Measurements from ENCODE around the gene CHD9NB.

Gene CHD9NB

DNA sequence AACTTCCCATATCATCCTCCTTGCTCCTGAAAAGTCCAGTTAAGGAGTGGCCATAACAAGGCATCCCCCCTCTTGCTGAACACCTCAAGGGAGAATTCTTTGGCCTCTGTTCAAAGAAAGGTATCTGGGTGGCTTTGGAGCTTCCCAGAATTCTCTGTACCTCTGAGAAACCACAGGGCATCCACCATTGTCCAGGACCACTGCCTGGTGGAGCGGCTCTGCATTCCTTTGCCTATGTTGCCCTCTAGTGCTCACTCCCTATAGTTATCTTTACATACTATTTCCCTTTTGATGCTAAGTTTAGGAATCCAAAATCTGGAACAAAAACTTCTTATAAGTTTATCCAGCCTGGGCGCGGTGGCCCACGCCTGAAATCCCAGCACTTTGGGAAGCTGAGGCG lies 30.3 kb downstream of the CHD9NB start:
- no peak for DNase-seq

DNA sequence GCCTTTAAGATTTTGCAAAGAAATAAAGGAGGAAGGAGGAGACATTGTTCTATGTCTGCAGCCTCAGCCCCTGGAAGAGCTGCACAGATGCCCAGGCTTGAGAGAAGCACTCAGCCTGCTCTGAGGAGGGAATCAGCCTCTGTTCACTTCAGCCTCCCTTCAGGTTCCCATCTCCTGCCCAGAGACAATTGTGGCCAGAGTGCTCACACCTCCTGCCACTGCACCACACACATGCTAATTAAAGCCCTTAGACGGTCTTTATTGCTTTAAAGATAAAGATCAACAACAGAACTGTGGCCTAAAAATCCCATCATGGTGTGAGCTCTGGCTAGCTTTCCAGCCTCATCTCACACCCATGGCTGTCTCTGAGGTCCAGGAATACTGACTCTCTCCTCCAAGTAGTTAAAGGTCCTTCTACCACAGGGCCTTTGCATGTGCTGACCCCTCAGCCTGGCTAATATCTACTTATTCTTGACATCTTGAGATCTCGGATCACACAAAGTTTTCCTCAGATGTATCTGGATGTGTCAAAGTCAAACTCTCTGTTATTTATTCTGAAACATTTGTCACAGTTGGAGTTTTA lies 33.8 kb downstream of the CHD9NB start:
- no peak for DNase-seq

GRCh38 chr16:53014287-53014686 lies 38.4 kb downstream of the CHD9NB start:
- DNase-seq = no peak

DNA sequence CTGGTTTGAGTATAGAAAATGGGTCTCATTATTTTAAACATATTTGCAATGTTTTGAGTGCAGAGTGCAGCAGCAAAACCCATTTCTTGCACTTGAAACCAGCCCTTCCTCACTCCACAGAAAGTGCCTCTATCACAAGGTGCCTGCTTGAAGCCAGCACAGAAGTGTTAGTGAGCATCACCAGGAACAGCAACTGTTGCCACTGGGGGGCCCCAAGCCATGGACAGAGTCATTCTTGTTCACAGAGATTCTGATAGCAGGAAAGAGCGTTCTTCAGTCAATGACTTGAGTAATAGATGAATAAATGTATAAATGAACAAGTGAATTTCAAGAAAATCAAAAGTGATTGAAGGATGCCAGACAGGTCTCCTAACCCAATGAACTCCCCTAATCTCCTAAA lies 45.6 kb downstream of the CHD9NB start:
- no peak for DNase-seq

- no peak for DNase-seq
Observed at GRCh38 chr16:52997922-52998321, 54.8 kb downstream of the CHD9NB start.

DNA sequence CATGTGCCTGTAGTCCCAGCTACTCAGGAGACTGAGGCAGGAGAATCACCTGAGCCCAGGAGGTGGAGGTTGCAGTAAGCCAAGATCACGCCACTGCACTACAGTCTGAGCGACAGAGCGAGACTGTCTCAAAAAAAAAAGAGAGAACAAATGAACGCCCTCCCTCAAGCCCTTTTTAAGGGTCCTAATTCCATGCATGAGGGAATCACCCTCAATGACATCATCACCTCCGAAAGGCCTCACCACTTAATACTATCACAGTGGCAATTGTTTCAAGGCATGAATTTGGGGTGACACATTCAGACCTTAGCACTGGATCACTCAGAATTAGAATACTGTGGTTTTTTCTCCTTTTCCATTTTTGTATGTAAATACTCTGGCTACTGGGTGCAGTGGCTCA lies 57.8 kb downstream of the CHD9NB start:
- DNase-seq = no peak

DNA sequence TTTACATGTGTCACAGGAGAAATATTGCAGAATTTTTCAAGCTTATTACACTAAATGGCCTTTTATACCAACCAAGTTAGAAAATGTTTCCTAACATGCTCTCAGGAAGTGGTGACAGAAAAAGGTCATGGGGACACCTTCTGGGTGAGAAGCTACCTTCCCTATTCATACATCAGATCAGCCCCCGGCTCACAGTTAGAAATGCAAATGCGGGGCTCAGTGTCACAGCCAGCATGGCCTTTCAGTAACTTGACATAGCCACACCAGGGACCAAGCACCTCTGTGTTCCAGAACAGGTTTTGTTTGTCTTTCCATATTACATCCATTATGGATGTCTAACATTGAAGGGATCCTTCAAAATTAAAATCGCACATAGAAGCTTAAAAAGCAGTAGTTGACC lies 59.5 kb downstream of the CHD9NB start:
- DNase-seq = no peak

- DNase-seq = no peak
Observed at GRCh38 chr16:52991572-52991971, 61.1 kb downstream of the CHD9NB start.

All from CD4-positive, alpha-beta T cell treated with Interleukin-17A for 4 hours (primary cell).